K562 (cell line): ENCODE measurements around the gene SNAPC3. TPM values are rescaled to one million over a fixed set of nuclear protein-coding genes. Genes with fewer than 3 reads are reported as not detected.

Experiments
- ATAC-seq: fragments of 200-7000 bp; cut with Tn5 transposase; 3 replicates; pipeline ENCODE4 v1.9.1; 2020; ENCODE audit warnings: moderate library complexity
- BruUV-seq: library from RNA; stranded (reverse); fragments of 400-500 nt; replicated peaks from 2 replicates; lab custom pipeline; 2021; lab: Mats Ljungman, UMichigan
- CTCF ChIA-PET: fragments of 300-600 bp; formaldehyde crosslinking; extraction: SDS; loops from one replicate; lab custom pipeline; 2021; ENCODE audit warnings: low intra/inter-chr PET ratio; lab: Yijun Ruan, JAX
- POLR2A ChIA-PET: fragments of 300-600, 350-650 bp; sonication (Branson Sonifier 250); formaldehyde crosslinking; extraction: SDS; loops from one replicate; lab custom pipeline; 2021; ENCODE audit warnings: antibody characterized with exemption, inconsistent platforms; lab: Yijun Ruan, JAX
- DNase-seq, 4 experiments: peaks; one replicate each; pipeline versions ENCODE4 v3.0.0 to v3.0.0-alpha.2; 2011 to 2018; ENCODE audit warnings: low spot score in 3 of 4, mixed read lengths in 3 of 4; ENCODE audit errors: extremely low read depth in 1 of 4
- FAIRE-seq: peaks from 2 replicates; lab custom pipeline; 2011; peaks lifted over from hg19 to GRCh38; lab: Jason Lieb, UNC
- H2AFZ ChIP-seq: 2 replicates; pipeline ENCODE4 v1.6.0; 2011; ENCODE audit warnings: low read depth, low read length, control low read depth, inconsistent platforms
- H3K27ac ChIP-seq: fragments of 200-600 bp; 3 replicates; pipeline ENCODE4 v1.8.0; 2011; ENCODE audit warnings: low read depth, mild to moderate bottlenecking, control low read depth, inconsistent platforms, low read length, moderate library complexity, mixed read lengths; ENCODE audit errors: extremely low read depth
- H3K27me3 ChIP-seq, 2 experiments: fragments of 300-600 bp in 1 of 2; 2 replicates in 1 of 2; 3 replicates in 1 of 2; pipeline versions ENCODE4 v1.6.0 to v1.8.0; 2011; ENCODE audit warnings: inconsistent platforms in 2 of 2, low read length in 2 of 2, mild to moderate bottlenecking in 1 of 2, mixed read lengths in 1 of 2, moderate library complexity in 1 of 2; ENCODE audit not compliant: control insufficient read depth in 2 of 2, insufficient read depth in 2 of 2
- H3K36me3 ChIP-seq: fragments of 300-600 bp; 3 replicates; pipeline ENCODE4 v1.8.0; 2011; ENCODE audit warnings: mild to moderate bottlenecking, low read length, inconsistent platforms; ENCODE audit not compliant: control insufficient read depth, insufficient read depth
- H3K4me1 ChIP-seq, 2 experiments: fragments of 200-600 bp in 1 of 2; replicated peaks in 1 of 2; 2 replicates in 1 of 2; 3 replicates in 1 of 2; pipeline versions ENCODE4 v1.5.1 to v1.8.0; 2011; ENCODE audit warnings: inconsistent platforms in 2 of 2, low read length in 2 of 2, mild to moderate bottlenecking in 1 of 2, mixed read lengths in 1 of 2, moderate library complexity in 1 of 2; ENCODE audit not compliant: control insufficient read depth in 2 of 2, insufficient read depth in 2 of 2
- H3K4me2 ChIP-seq: 2 replicates; pipeline ENCODE4 v1.6.1; 2011; ENCODE audit warnings: low read length, control low read depth, inconsistent platforms, mixed read lengths; ENCODE audit not compliant: insufficient read depth
- H3K4me3 ChIP-seq: fragments of 200-600 bp; sonication (generic), shearing (Covaris generic); 2 replicates; pipeline ENCODE4 v1.5.1; 2016; ENCODE audit warnings: control low read depth, inconsistent platforms
- H3K79me2 ChIP-seq: fragments of 200-600 bp; 3 replicates; pipeline ENCODE4 v1.8.0; 2011; ENCODE audit warnings: low read length, inconsistent platforms; ENCODE audit not compliant: control insufficient read depth, insufficient read depth
- H3K9ac ChIP-seq, 2 experiments: 2 replicates each; pipeline versions ENCODE4 v1.6.0 to v1.6.1; 2011; ENCODE audit warnings: low read depth in 2 of 2, low read length in 2 of 2, control low read depth in 1 of 2, inconsistent platforms in 1 of 2, mild to moderate bottlenecking in 1 of 2, mixed read lengths in 1 of 2; ENCODE audit not compliant: insufficient read depth in 1 of 2
- H3K9me1 ChIP-seq: one replicate; pipeline ENCODE4 v1.6.0; 2011; ENCODE audit warnings: inconsistent platforms, mild to moderate bottlenecking, low read length, moderate library complexity; ENCODE audit not compliant: control insufficient read depth, insufficient read depth
- H3K9me3 ChIP-seq: replicated peaks from 2 replicates; pipeline ENCODE4 v1.5.1; 2011; ENCODE audit warnings: low read depth, low read length, inconsistent platforms; ENCODE audit not compliant: control insufficient read depth, insufficient read depth
- H4K20me1 ChIP-seq: replicated peaks from 2 replicates; pipeline ENCODE4 v1.6.1; 2011; ENCODE audit warnings: low read length, inconsistent platforms, mixed read lengths; ENCODE audit not compliant: control insufficient read depth, insufficient read depth
- KAT7 ChIP-seq: sonication (generic); formaldehyde crosslinking; IDR thresholded peaks from 2 replicates; pipeline ENCODE4 v1.8.0; 2022; ENCODE audit warnings: missing genetic modification reagents, mild to moderate bottlenecking, borderline replicate concordance
- KHSRP ChIP-seq: fragments of 450-650 bp; IDR thresholded peaks from 2 replicates; pipeline ENCODE4 v1.6.1; 2017
- PML ChIP-seq: IDR thresholded peaks from 2 replicates; pipeline ENCODE4 v1.6.1; 2012; ENCODE audit warnings: low read length, inconsistent platforms
- SIRT6 ChIP-seq: IDR thresholded peaks from one replicate; pipeline ENCODE4 v1.6.1; 2012; ENCODE audit warnings: low read depth, mild to moderate bottlenecking, control low read depth, inconsistent platforms, low read length, moderate library complexity
- SNIP1 ChIP-seq: fragments of 450-650 bp; IDR thresholded peaks from 2 replicates; pipeline ENCODE4 v1.7.1; 2017; ENCODE audit warnings: low read depth, mild to moderate bottlenecking
- WGBS: fragments of 100-300 bp; shearing (Covaris generic); methylation state at CpG from one replicate; pipeline ENCODE4 v1.1.6; 2016; ENCODE audit warnings: low coverage, mixed read lengths; ENCODE audit not compliant: insufficient coverage; ENCODE audit errors: missing lambda C conversion rate; 5-methylcytosine and 5-hydroxymethylcytosine counted together
- in situ Hi-C: fragments of 300-500 bp; cut with MboI; formaldehyde crosslinking; loops from 4 replicates; pipeline ENCODE4 v1.15.0; 2018; ENCODE audit warnings: inconsistent platforms, mixed read lengths
- intact Hi-C: fragments of 100-400 bp; cut with micrococcal nuclease; formaldehyde crosslinking; loops from 2 replicates; pipeline ENCODE4 v1.14.2; 2022
- polyA plus RNA-seq, 8 experiments: library from polyadenylated mRNA; depleted of rRNA in 4 of 8; stranded (reverse) in 5 of 8; unstranded in 3 of 8; fragments of >200 nt; fragmentation: Nextera tagmentation in 2 of 8; fragmentation: Illumina TruSeq in 1 of 8; extraction: Ambion mirVana in 2 of 8; extraction: Trizol in 1 of 8; gene quantifications; 2 replicates each; pipeline versions ENCODE4 v1.2.1 to v1.2.3, GENCODE V29; 2011 to 2014; ENCODE audit warnings: inconsistent platforms in 1 of 8, missing spikeins in 1 of 8
- total RNA-seq, 7 experiments: library from RNA; depleted of rRNA in 6 of 7; stranded (reverse); fragments of >200 nt in 6 of 7; fragmentation: Illumina TruSeq in 2 of 7; extraction: Trizol in 2 of 7; gene quantifications; 2 replicates each; pipeline versions ENCODE4 v1.2.1 to v1.2.3, GENCODE V29; 2011 to 2021; ENCODE audit warnings: low replicate concordance in 1 of 7
- TF ChIP-seq, protein P1 (sequence below): fragments of 450-650 bp; IDR thresholded peaks from 2 replicates; pipeline ENCODE4 v1.6.1; 2014; ENCODE audit warnings: low read depth, mild to moderate bottlenecking, moderate library complexity, borderline replicate concordance
- TF ChIP-seq, protein P2 (sequence below), 2 experiments: fragments of 450-650 bp; conservative IDR thresholded peaks; 2 replicates each; pipeline ENCODE4 v1.6.1; 2017; ENCODE audit warnings: mild to moderate bottlenecking in 2 of 2, moderate library complexity in 2 of 2

The SNAPC3 gene
- total and polyA plus RNA-seq, 9 of the 15 experiments (the other 6 are each of a cell fraction or from before 2014, with no cell fraction given), result 2.3 to 38.9 (median 19.8) TPM

DNA sequence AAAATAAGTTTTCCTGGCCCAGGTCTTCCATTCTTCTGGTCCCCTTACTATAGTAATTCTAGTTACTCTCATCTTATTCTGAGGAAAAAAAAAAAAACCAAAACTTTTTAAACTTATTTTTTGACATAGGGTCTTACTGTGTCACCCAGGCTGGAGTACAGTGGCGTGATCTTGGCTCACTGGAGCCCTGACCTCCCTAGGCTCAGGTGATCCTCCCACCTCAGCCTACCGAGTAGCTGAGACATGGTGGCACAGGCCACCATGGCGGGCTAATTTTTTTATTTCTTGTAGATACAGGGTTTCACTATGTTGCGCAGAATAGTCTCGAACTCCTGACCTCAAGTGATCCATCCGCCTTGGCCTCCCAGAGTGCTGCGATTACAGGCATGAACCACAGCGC is 38.4 kb downstream of the SNAPC3 start (continued):
- TF ChIP-seq, protein P1, sequence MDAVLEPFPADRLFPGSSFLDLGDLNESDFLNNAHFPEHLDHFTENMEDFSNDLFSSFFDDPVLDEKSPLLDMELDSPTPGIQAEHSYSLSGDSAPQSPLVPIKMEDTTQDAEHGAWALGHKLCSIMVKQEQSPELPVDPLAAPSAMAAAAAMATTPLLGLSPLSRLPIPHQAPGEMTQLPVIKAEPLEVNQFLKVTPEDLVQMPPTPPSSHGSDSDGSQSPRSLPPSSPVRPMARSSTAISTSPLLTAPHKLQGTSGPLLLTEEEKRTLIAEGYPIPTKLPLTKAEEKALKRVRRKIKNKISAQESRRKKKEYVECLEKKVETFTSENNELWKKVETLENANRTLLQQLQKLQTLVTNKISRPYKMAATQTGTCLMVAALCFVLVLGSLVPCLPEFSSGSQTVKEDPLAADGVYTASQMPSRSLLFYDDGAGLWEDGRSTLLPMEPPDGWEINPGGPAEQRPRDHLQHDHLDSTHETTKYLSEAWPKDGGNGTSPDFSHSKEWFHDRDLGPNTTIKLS, result no peak
- TF ChIP-seq, protein P2, sequence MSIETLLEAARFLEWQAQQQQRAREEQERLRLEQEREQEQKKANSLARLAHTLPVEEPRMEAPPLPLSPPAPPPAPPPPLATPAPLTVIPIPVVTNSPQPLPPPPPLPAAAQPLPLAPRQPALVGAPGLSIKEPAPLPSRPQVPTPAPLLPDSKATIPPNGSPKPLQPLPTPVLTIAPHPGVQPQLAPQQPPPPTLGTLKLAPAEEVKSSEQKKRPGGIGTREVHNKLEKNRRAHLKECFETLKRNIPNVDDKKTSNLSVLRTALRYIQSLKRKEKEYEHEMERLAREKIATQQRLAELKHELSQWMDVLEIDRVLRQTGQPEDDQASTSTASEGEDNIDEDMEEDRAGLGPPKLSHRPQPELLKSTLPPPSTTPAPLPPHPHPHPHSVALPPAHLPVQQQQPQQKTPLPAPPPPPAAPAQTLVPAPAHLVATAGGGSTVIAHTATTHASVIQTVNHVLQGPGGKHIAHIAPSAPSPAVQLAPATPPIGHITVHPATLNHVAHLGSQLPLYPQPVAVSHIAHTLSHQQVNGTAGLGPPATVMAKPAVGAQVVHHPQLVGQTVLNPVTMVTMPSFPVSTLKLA (conservative IDR thresholded peaks at IDR 0.05), result no peak
- TF ChIP-seq SNIP1, result no peak
- TF ChIP-seq PML, result no peak

DNA sequence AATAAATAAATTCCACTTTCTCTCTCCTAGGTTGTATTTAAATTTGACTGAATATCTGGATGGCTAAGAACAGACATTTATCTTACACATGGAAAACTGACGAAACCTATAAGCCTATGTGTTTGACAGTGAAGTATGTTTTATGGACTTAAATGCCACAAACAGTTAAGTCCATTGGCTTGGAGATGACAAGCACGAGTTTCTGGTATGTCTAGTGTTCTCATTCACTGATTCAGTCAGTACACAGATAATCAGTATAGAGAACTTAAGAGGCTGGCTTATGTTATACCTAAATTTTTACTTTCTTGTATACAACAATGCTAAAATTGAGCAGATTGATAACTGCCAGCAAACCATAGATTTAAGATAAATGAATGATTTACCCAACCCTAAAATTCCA is 38.9 kb downstream of the SNAPC3 start:
- in situ Hi-C loops, result no loop called here
- H3K4me1 ChIP-seq, result no peaks in the 10 kb centered on the region
- no peak overlapping the region for H2AFZ ChIP-seq
- no peaks in the 10 kb centered on the region for H3K9me3 ChIP-seq
- no peaks in the 10 kb centered on the region for H3K9me1 ChIP-seq
- no peak overlapping the region for H3K9ac ChIP-seq
- intact Hi-C loops, result no loop called here
- 61% methylated on average over 2 of the region's 2 CpGs for WGBS
- no peak for DNase-seq
- H3K36me3 ChIP-seq, result peaks cover 88% of the 10 kb centered on the region
- no peak for FAIRE-seq
- H4K20me1 ChIP-seq, result no peaks in the 10 kb centered on the region
- no peak for TF ChIP-seq KAT7 (CRISPR knock-in tag)
- TF ChIP-seq SIRT6, result no peak
- no peak for TF ChIP-seq KHSRP
- no TSS peak for BruUV-seq
- no peaks in the 10 kb centered on the region for H3K27me3 ChIP-seq
- H3K4me2 ChIP-seq, result no peak overlapping the region
- H3K79me2 ChIP-seq, result no peaks in the 10 kb centered on the region
- CTCF ChIA-PET, result no interaction called here
- no peak overlapping the region for H3K27ac ChIP-seq
- no peak for ATAC-seq
- POLR2A ChIA-PET, result no interaction called here
- H3K4me3 ChIP-seq, result no peak overlapping the region
